MM.1S (cell line): ENCODE data around the gene GULP1.

Experiments used
- EZH2 ChIP-seq: fragments of 300-600 bp; sonication (generic); optimal IDR thresholded peaks from 2 replicates; pipeline ENCODE3; 2017; ENCODE audit warnings: low read depth, mild to moderate bottlenecking, antibody characterized with exemption, low read length, mixed read lengths
- TF ChIP-seq, protein P1 (sequence below): fragments of 300-600 bp; sonication (generic); IDR thresholded peaks from 2 replicates; pipeline ENCODE4 v1.5.1; 2016; ENCODE audit warnings: antibody characterized with exemption, low read length, mixed read lengths

DNA sequence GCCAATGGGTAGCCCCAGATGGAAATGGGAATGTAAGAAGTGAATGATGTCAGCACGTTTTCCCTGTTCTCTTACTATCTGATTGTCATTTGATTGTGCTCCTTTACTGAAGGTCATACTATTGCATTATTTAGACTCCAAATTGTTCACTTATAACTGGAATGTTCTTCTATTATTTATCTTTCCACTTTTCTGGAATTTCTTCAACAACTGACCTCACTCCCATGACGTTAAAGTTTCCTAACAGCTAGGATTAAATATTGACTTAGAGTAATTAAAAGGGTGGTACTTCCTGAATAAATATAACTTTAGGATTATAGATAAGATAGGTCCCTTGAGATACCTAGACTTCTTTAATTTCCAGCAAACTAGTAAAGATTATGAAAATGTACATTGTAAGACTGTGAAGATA, 10.9 kb upstream of the GULP1 start:
- TF ChIP-seq, protein P1, sequence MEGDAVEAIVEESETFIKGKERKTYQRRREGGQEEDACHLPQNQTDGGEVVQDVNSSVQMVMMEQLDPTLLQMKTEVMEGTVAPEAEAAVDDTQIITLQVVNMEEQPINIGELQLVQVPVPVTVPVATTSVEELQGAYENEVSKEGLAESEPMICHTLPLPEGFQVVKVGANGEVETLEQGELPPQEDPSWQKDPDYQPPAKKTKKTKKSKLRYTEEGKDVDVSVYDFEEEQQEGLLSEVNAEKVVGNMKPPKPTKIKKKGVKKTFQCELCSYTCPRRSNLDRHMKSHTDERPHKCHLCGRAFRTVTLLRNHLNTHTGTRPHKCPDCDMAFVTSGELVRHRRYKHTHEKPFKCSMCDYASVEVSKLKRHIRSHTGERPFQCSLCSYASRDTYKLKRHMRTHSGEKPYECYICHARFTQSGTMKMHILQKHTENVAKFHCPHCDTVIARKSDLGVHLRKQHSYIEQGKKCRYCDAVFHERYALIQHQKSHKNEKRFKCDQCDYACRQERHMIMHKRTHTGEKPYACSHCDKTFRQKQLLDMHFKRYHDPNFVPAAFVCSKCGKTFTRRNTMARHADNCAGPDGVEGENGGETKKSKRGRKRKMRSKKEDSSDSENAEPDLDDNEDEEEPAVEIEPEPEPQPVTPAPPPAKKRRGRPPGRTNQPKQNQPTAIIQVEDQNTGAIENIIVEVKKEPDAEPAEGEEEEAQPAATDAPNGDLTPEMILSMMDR, result no peak
- TF ChIP-seq EZH2, result no peak
